ENCODE data around the gene PLK2. TPM values are rescaled to one million over a fixed set of nuclear protein-coding genes. Genes with fewer than 3 reads are reported as not detected.

Gene PLK2
- total RNA-seq, 1 experiment from 2014 or later, result 258 TPM

DNA sequence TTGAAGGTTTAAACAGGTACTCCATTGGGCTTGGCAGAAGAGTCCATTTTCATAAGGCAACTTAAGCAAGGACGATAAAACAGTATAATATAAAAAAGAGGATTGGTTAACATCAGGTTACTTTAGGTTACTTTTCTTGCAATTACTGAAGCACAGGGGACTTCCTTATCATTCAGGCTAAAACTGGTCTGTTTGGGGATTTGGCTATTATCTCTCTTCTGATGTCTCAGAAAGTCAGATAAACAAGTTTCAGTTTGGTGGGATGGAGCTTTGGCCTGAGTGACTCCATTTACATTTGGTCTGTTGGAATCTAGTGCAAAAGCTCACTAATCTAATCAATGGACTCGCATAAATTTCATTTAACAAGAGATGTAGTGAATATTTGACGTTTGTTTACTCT, 39.3 kb upstream of the PLK2 start:
- in situ Hi-C loops (cut with HindIII; ENCODE audit: low pct_unique_long_range_greater_than_20kb, low sequenced_read_pairs) (no loop called here), intact Hi-C loops (cut with micrococcal nuclease; ENCODE audit: unreplicated experiment) (no loop called here)
- BruUV-seq (replicated peaks), result no TSS peak
- no peak for DNase-seq (ENCODE audit: low read depth, low spot score)
- H3K36me3 ChIP-seq (ENCODE audit: control insufficient read depth, insufficient read depth, low read length), result no peaks in the 10 kb centered on the region
- ChIA-PET POLR2A (no interaction called here), CTCF (no interaction called here)
- H3K4me3 ChIP-seq (ENCODE audit: low read depth in 2 of 2, low read length in 2 of 2), result no peak overlapping the region
- H3K27ac ChIP-seq (ENCODE audit: low read length), result no peak overlapping the region
- H3K27me3 ChIP-seq (ENCODE audit: control insufficient read depth, insufficient read depth, low read length), result peaks cover 26% of the 10 kb centered on the region
- no peak for ATAC-seq
- no peaks in the 10 kb centered on the region for H3K9me3 ChIP-seq (ENCODE audit: control insufficient read depth, insufficient read depth, low read depth, low read length)
- H3K4me1 ChIP-seq (ENCODE audit: control insufficient read depth, insufficient read depth, low read length), result no peaks in the 10 kb centered on the region
- TF ChIP-seq, protein P1, sequence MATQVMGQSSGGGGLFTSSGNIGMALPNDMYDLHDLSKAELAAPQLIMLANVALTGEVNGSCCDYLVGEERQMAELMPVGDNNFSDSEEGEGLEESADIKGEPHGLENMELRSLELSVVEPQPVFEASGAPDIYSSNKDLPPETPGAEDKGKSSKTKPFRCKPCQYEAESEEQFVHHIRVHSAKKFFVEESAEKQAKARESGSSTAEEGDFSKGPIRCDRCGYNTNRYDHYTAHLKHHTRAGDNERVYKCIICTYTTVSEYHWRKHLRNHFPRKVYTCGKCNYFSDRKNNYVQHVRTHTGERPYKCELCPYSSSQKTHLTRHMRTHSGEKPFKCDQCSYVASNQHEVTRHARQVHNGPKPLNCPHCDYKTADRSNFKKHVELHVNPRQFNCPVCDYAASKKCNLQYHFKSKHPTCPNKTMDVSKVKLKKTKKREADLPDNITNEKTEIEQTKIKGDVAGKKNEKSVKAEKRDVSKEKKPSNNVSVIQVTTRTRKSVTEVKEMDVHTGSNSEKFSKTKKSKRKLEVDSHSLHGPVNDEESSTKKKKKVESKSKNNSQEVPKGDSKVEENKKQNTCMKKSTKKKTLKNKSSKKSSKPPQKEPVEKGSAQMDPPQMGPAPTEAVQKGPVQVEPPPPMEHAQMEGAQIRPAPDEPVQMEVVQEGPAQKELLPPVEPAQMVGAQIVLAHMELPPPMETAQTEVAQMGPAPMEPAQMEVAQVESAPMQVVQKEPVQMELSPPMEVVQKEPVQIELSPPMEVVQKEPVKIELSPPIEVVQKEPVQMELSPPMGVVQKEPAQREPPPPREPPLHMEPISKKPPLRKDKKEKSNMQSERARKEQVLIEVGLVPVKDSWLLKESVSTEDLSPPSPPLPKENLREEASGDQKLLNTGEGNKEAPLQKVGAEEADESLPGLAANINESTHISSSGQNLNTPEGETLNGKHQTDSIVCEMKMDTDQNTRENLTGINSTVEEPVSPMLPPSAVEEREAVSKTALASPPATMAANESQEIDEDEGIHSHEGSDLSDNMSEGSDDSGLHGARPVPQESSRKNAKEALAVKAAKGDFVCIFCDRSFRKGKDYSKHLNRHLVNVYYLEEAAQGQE (IDR thresholded peaks at IDR 0.05; ENCODE audit: insufficient read depth in 1 of 2, low read depth in 2 of 2, low read length in 1 of 2), result no peak
- TF ChIP-seq POLR2AphosphoS5 (IDR thresholded peaks at IDR 0.05; ENCODE audit: low read depth, low read length), result no peak
- TF ChIP-seq TCF7L2 (IDR thresholded peaks at IDR 0.05; ENCODE audit: low read depth, low read length), result no peak
- TF ChIP-seq, protein P2, sequence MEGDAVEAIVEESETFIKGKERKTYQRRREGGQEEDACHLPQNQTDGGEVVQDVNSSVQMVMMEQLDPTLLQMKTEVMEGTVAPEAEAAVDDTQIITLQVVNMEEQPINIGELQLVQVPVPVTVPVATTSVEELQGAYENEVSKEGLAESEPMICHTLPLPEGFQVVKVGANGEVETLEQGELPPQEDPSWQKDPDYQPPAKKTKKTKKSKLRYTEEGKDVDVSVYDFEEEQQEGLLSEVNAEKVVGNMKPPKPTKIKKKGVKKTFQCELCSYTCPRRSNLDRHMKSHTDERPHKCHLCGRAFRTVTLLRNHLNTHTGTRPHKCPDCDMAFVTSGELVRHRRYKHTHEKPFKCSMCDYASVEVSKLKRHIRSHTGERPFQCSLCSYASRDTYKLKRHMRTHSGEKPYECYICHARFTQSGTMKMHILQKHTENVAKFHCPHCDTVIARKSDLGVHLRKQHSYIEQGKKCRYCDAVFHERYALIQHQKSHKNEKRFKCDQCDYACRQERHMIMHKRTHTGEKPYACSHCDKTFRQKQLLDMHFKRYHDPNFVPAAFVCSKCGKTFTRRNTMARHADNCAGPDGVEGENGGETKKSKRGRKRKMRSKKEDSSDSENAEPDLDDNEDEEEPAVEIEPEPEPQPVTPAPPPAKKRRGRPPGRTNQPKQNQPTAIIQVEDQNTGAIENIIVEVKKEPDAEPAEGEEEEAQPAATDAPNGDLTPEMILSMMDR (IDR thresholded peaks at IDR 0.05), result no peak
- TF ChIP-seq SIN3A (IDR thresholded peaks at IDR 0.05; ENCODE audit: borderline replicate concordance, insufficient read depth, low read depth, low read length), result no peak

DNA sequence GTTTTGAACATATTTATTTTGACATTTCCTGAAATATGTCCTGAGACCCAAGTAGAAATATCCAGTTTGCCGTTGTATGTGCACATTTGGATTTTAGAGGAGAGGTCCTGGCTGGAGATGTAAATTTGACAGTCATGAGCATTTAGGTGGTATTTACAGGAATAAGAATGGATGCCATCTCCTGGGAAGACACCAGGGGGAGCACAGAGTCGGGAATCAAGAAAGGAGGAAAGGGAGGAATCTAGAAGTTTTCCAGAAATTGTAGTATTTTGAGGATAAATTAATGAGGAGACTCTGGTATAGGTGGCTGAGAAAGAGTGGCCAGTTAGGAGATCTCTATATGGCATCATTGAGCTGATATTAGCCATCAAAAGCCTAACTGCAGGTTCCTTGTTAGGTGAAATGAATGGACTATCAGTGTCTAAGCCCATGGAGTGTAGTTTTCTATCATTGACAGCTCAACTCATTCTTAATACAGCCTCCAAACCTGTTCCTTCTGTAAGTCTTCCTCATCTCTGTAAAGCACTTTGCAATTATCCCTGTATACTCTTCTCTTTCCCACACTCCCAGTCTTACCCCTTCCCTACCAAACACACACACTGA, 38.6 kb upstream of the PLK2 start:
- in situ Hi-C loops (cut with HindIII; ENCODE audit: low pct_unique_long_range_greater_than_20kb, low sequenced_read_pairs) (no loop called here), intact Hi-C loops (cut with micrococcal nuclease; ENCODE audit: unreplicated experiment) (loop anchor here (1.0 kb wide), 1 partner anchor 352 kb away; no protein-coding TSS in a partner anchor)
- DNase-seq (ENCODE audit: low read depth, low spot score) (no peak), ATAC-seq (no peak)
- ChIA-PET CTCF (no interaction called here), POLR2A (no interaction called here)
- Histone ChIP-seq H3K9me3 (ENCODE audit: control insufficient read depth, insufficient read depth, low read depth, low read length) (no peaks in the 10 kb centered on the region), H3K4me3 (ENCODE audit: low read depth in 2 of 2, low read length in 2 of 2) (no peak overlapping the region), H3K4me1 (ENCODE audit: control insufficient read depth, insufficient read depth, low read length) (no peaks in the 10 kb centered on the region), H3K36me3 (ENCODE audit: control insufficient read depth, insufficient read depth, low read length) (no peaks in the 10 kb centered on the region), H3K27me3 (ENCODE audit: control insufficient read depth, insufficient read depth, low read length) (peaks cover 26% of the 10 kb centered on the region), H3K27ac (ENCODE audit: low read length) (no peak overlapping the region)
- no TSS peak for BruUV-seq (replicated peaks)
- TF ChIP-seq, protein P1 (IDR thresholded peaks at IDR 0.05; ENCODE audit: insufficient read depth in 1 of 2, low read depth in 2 of 2, low read length in 1 of 2), result no peak
- TF ChIP-seq, protein P2 (IDR thresholded peaks at IDR 0.05), result peak; percentile 79

All from Panc1 (cell line).